Measurements from ENCODE around the gene WNK2. TPM values are rescaled to one million over a fixed set of nuclear protein-coding genes. Genes with fewer than 3 reads are reported as not detected.
A peak's percentile ranks its signal among the peaks of the same experiment; 100 is the strongest.

WNK2 gene
- total and polyA plus RNA-seq, 12 donors = 1.1 to 17.6 (median 8.4) TPM

GRCh38 chr9:93222890-93223259 is 38.9 kb downstream of the WNK2 start:
- intact Hi-C loops (cut with DNase I) = no loop called here
- DNase-seq = no peak
- Histone ChIP-seq H3K9me3 (replicated peaks in 1 of 3) (no peaks in the 10 kb centered on the region), H3K4me1 (replicated peaks in 1 of 2) (no peaks in the 10 kb centered on the region), H3K36me3 (replicated peaks in 1 of 2) (no peaks in the 10 kb centered on the region), H3K27ac (no peak overlapping the region), H3K4me3 (no peak overlapping the region), H3K27me3 (no peaks in the 10 kb centered on the region)
- 84 to 93% (median 90%) methylated on average over 7 of the region's 7 CpGs for WGBS, 4 donors
- TF ChIP-seq, protein P1, sequence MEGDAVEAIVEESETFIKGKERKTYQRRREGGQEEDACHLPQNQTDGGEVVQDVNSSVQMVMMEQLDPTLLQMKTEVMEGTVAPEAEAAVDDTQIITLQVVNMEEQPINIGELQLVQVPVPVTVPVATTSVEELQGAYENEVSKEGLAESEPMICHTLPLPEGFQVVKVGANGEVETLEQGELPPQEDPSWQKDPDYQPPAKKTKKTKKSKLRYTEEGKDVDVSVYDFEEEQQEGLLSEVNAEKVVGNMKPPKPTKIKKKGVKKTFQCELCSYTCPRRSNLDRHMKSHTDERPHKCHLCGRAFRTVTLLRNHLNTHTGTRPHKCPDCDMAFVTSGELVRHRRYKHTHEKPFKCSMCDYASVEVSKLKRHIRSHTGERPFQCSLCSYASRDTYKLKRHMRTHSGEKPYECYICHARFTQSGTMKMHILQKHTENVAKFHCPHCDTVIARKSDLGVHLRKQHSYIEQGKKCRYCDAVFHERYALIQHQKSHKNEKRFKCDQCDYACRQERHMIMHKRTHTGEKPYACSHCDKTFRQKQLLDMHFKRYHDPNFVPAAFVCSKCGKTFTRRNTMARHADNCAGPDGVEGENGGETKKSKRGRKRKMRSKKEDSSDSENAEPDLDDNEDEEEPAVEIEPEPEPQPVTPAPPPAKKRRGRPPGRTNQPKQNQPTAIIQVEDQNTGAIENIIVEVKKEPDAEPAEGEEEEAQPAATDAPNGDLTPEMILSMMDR (IDR thresholded peaks at IDR 0.05) = no peak
- TF ChIP-seq POLR2A (IDR thresholded peaks at IDR 0.05) = no peak

DNA sequence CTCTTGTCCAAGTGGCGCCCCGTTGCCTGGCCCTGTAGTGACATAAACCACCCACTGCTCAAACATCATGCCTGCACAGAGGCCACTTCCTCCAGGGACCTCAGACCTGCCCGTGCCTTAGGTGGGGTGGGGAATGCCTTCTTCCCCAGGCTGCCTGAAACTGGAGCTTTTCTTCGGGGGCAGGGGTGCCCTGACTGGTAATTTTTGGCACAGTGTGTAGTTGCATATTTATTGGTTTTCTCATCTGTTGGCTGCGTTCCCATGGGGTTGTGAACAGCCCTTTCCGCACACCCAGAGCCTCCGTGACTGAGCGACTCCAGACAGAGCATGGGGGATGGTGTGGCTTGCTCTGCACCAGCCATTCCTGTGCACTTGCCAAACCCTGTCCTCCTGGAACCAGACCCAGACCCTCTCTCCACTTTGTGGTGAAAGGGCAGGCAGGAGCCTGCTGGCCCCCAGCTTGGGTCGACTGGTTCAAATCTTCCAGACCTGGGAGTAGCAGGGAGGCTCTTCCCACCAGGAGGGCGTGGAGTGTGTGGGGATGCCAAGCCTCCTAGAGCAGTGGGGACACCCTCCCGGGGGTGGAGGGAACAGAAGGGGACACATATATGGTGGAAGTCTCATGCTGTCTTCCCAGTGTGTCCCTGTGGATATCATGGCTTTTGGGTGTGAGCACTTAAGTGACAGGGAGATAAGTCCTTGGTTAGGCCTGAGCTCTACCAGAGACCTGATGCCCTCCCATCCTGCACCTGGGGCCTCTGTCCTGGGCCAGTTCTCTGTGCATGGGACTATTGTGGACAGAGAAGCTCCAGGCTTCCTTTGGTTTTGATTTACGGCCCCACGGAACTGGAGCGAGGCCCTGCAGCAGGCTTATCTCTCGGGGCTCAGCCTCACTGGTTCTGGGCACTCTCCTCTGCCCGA is 39.6 kb downstream of the WNK2 start:
- 56 to 61% (median 59%) methylated on average over 10 to 16 of the region's 16 CpGs for WGBS, 4 donors
- intact Hi-C loops (cut with DNase I) = no loop called here
- TF ChIP-seq POLR2A (IDR thresholded peaks at IDR 0.05) = no peak
- TF ChIP-seq, protein P1 (IDR thresholded peaks at IDR 0.05) = no peak
- Histone ChIP-seq H3K36me3 (replicated peaks in 1 of 2) (no peaks in the 10 kb centered on the region), H3K27ac (no peak overlapping the region), H3K4me3 (no peak overlapping the region), H3K27me3 (no peaks in the 10 kb centered on the region), H3K9me3 (replicated peaks in 1 of 3) (no peaks in the 10 kb centered on the region), H3K4me1 (replicated peaks in 1 of 2) (no peaks in the 10 kb centered on the region)
- DNase-seq = peak in 4 of 7 donors; percentile 13 to 39 (median 22)

DNA sequence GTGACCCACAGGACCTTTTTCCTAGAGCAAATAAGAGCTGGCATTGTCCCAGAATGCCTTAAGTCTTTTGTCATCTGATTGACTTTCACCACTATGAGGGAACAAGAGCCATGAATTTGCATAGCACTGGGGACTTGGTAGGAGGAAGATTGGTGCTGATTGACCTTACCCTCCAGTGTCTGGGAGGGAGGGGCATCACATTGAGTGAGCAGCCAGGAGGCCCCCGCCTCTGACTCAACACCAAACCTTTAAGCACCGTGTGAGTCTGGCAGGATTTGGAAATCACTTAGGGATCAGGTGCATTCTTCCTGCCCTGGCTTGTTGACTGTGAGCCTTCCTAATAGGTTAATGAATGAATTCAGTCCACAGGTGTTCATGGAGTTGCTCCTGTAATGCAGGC is 40.7 kb downstream of the WNK2 start:
- intact Hi-C loops (cut with DNase I) = no loop called here
- no peak for DNase-seq
- Histone ChIP-seq H3K36me3 (replicated peaks in 1 of 2) (no peaks in the 10 kb centered on the region), H3K4me1 (replicated peaks in 1 of 2) (no peaks in the 10 kb centered on the region), H3K9me3 (replicated peaks in 1 of 3) (no peaks in the 10 kb centered on the region), H3K27ac (no peak overlapping the region), H3K27me3 (no peaks in the 10 kb centered on the region), H3K4me3 (no peak overlapping the region)
- TF ChIP-seq, protein P1 (IDR thresholded peaks at IDR 0.05) = no peak
- TF ChIP-seq POLR2A (IDR thresholded peaks at IDR 0.05) = no peak
- 72 to 90% (median 77%) methylated on average over 1 to 2 of the region's 2 CpGs for WGBS, 4 donors

GRCh38 chr9:93225417-93225816 is 41.5 kb downstream of the WNK2 start:
- H3K27ac ChIP-seq = no peak overlapping the region
- intact Hi-C loops (cut with DNase I) = no loop called here
- TF ChIP-seq, protein P1 (IDR thresholded peaks at IDR 0.05) = no peak
- TF ChIP-seq POLR2A (IDR thresholded peaks at IDR 0.05) = no peak
- no peaks in the 10 kb centered on the region for H3K9me3 ChIP-seq (replicated peaks in 1 of 3)
- H3K4me3 ChIP-seq = no peak overlapping the region
- WGBS, 4 donors = 67 to 76% (median 72%) methylated on average over 7 of the region's 7 CpGs
- H3K4me1 ChIP-seq (replicated peaks in 1 of 2) = no peaks in the 10 kb centered on the region
- H3K36me3 ChIP-seq (replicated peaks in 1 of 2) = no peaks in the 10 kb centered on the region
- DNase-seq = no peak
- H3K27me3 ChIP-seq = no peaks in the 10 kb centered on the region

Measured in adrenal gland (tissue), 12 donors.